ENCODE results near the gene SYNPO.

The SYNPO gene

GRCh38 chr5:150700594-150701377, 60.3 kb downstream of the SYNPO start, which contains the start of gene RBM22:
Gene RBM22, minus strand, starts transcription at chr5:150701062. Its CDS starts 77 bp downstream, at chr5:150700985.
- peak; percentile 87 for DNase-seq

- no peak for DNase-seq
Observed at GRCh38 chr5:150703762-150704161, 63.3 kb downstream of the SYNPO start.

- no peak for DNase-seq
Observed at GRCh38 chr5:150706776-150707390, 66.4 kb downstream of the SYNPO start.
